ENCODE data around the gene LMNB1.
"Not testable (repeated sequence)": the region's sequence is repeated elsewhere in the genome, so short reads cannot be mapped to it uniquely, and the experiment has no call there.

The LMNB1 gene

GRCh38 chr5:126776499-126777256 lies at the start of gene LMNB1:
TSS of gene LMNB1 (plus strand) at chr5:126777136. CDS start at chr5:126777509, 373 bp downstream.
- in situ Hi-C loops (cut with MboI; ENCODE audit: low sequenced_read_pairs): no loop called here

- in situ Hi-C loops (cut with MboI; ENCODE audit: low sequenced_read_pairs): no loop called here
These were observed 44.2 kb upstream of the LMNB1 start for GRCh38 chr5:126732716-126733115.

GRCh38 chr5:126734573-126734972 lies 42.4 kb upstream of the LMNB1 start:
- in situ Hi-C loops (cut with MboI; ENCODE audit: low sequenced_read_pairs): not testable (repeated sequence)

GRCh38 chr5:126736141-126736540 lies 40.8 kb upstream of the LMNB1 start:
- in situ Hi-C loops (cut with MboI; ENCODE audit: low sequenced_read_pairs): no loop called here

DNA sequence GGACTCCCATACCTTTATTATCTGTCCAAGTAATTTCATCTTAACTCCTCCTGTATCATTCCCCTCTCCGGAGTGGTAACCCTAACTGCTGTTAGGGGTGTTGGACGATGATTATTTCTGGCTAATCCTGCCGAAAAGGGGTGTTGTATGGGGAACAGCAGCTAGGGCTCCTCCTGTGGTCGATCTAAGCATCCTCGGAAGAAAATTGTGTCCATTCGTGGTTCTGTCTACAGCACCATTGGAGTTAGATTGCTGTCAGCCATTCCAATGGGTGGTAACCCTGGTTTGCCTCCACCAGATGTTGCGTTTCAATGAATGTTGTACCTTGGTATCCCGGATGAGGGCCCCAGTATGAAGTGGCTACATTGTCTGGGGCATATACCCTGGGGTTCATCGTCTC lies 35.6 kb upstream of the LMNB1 start:
- in situ Hi-C loops (cut with MboI; ENCODE audit: low sequenced_read_pairs): no loop called here

DNA sequence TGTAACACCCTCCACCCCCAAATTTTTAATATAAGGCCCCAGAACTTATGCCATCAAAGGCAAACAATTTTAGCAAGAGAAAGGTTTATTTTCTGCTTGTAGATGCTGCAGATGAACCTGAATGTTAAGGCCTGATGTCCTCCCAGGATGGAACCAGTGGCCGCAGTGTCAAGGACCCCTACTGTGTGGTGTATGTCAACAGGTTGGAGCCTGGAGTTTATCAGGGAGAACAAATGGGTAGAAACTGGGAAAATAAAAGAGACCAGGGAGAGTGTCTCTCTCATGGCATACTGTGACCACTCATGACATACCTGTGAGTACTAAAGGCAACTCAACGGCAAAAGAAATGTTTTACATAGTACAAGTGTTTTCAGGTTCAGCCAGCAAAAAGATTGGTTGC lies 34.5 kb upstream of the LMNB1 start:
- in situ Hi-C loops (cut with MboI; ENCODE audit: low sequenced_read_pairs): no loop called here

DNA sequence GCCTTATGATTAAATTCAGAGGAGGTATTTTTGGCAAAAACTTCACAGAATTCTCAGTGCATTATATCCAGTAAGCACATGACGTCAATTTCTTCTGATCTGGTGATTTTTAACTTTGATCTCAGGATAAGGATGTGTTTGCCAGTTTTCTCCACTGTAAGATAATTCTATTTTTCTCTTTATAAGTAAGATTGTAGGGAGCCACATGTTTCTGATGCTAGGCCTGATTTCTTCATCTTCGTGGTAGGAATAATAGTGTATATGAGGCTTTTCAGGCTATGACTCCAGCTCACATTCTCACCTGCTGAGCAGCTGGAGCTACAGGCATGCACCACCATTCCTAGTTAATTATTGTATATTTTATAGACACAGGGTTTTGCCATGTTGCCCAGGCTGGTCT lies 32.1 kb upstream of the LMNB1 start:
- in situ Hi-C loops (cut with MboI; ENCODE audit: low sequenced_read_pairs): no loop called here

DNA sequence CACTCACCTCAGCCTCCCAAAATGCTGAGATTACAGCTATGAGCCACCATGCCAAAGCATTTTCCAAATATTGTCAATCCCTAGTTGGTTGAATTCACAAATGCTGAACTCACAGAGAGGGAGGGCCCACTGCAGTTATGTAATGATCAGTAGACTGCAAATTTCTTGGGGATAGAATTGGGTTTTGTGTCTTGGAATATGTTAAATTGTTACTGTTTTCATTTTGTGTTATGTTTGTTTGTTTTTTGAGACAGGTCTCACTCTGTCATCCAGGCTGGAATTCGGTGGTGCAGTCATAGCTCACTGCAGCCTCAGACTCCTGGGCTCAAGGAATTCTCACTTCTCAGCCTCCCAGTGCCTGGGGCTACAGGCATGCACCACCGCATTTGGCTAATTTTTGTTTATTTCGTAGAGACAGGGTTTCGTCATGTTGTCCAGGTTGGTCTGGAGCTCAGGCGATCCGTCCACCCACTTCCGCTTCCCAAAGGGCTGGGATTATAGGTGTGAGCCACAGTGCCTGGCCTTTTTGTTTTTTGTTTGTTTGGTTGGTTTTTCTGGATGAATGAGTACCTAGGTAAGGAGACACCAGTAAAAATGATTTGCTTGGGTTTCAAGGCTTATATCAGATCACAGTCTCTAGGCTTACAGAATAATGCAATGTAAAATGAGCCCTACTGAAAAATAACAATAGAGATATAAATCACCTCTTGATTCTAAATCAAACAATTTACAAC lies 31.5 kb upstream of the LMNB1 start:
- in situ Hi-C loops (cut with MboI; ENCODE audit: low sequenced_read_pairs): no loop called here

DNA sequence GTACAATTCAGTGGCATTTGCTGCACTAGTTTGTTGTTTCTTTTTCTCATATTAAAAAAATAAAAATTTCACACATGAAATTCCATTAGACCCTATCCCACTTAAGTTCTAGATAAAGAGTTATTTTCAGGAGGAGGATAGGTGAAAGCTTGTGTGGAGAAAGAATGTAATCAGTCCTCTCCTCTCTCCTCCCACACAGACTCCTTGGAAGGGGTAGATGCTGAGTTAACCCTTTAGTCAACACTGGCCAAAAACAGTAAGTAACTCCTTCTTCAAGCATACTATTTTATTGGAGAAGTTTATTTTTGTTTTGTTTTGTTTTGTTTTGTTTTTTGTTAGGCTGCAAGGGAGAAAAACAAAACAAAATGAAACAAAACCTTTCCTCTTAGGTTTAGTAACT lies 30.6 kb upstream of the LMNB1 start:
- in situ Hi-C loops (cut with MboI; ENCODE audit: low sequenced_read_pairs): no loop called here

DNA sequence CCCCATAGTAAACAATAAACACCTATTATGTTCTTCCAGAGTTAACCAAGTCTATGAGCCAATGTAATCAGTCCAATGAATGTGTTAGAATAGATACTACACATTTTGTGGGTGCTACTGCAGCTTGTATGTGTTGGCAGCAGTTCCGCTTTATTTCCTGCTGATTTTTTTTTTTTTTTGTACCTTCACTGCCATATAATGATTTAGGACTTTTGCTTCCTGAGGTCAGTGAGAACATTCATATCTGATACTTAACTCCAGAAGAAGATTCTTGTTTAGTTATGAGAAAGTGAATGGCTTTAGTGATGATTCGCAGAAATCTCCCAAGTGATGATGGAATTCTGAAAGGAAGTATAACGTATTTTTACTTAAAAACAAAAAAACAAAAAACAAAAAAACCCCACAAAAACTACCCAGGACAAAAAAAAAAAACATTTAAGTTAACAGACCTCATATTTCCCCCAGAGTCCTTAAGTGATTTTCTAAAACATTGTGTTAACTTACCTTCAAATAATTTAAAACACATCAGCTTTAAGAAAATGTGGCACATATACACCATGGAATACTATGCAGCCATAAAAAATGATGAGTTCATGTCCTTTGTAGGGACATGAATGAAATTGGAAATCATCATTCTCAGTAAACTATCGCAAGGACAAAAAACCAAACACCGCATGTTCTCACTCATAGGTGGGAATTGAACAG lies 24.7 kb upstream of the LMNB1 start:
- in situ Hi-C loops (cut with MboI; ENCODE audit: low sequenced_read_pairs): no loop called here

DNA sequence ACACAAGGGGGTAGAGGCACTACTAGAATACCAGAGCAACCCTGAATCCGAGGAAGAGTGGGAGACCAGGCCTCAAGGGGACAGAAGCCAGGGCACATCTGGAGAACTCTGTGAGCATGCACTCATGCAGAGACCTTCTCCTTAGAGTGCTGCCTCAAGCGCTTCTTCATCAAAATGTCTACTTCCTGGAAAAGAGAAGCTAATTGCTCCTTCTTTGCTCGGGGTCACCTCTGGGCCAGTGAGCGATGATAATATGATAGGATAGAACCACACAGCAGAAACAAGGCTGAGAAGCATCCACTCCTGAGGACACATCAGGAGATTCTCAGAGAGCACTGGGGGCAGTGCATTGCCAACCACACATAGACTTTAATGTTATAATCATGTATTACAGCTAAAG lies 23.7 kb upstream of the LMNB1 start:
- in situ Hi-C loops (cut with MboI; ENCODE audit: low sequenced_read_pairs): no loop called here

DNA sequence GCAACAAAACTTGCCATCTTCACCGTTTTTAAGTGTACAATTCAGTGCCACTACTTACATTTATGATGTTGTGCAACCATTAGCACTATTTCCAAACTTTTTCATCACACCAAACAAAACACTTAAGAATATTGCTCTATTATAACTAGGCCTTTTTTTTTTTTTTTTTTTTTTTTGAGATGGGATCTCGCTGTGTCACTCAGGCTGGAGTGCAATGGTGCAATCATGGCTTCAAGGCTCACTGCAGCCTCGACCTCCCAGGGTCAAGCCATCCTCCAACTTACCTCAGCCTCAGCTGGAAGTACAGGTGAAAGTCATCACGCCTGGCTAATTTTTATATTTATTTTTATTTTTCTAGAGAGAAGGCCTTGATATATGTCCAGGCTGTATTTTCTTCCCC lies 22.3 kb upstream of the LMNB1 start:
- in situ Hi-C loops (cut with MboI; ENCODE audit: low sequenced_read_pairs): no loop called here

- in situ Hi-C loops (cut with MboI; ENCODE audit: low sequenced_read_pairs): no loop called here
These were observed 21.3 kb upstream of the LMNB1 start for GRCh38 chr5:126755593-126755992.

GRCh38 chr5:126757713-126758357 lies 19.1 kb upstream of the LMNB1 start:
- in situ Hi-C loops (cut with MboI; ENCODE audit: low sequenced_read_pairs): no loop called here

- in situ Hi-C loops (cut with MboI; ENCODE audit: low sequenced_read_pairs): no loop called here
These were observed 13.6 kb upstream of the LMNB1 start for GRCh38 chr5:126763371-126763770.

- in situ Hi-C loops (cut with MboI; ENCODE audit: low sequenced_read_pairs): no loop called here
These were observed 7.2 kb upstream of the LMNB1 start for GRCh38 chr5:126769703-126770102.

GRCh38 chr5:126773536-126773935 lies 3.4 kb upstream of the LMNB1 start:
- in situ Hi-C loops (cut with MboI; ENCODE audit: low sequenced_read_pairs): not testable (repeated sequence)

DNA sequence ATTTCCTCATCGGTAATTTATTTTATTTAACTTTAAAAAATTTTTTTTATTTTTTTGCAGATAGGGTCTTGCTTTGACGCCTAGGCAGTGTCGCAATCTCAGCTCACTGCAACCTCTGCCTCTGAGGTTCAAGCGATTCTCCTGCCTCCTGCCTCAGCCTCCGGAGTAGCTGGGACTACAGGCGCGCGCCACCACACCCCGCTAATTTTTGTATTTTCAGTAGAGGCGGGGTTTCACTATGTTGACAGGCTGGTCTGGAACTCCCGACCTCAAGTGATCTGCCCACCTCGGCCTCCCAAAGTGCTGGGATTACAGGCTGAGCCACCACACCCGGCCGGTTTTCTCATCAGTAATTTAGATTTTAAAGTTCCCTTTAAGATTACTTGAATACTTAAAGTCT lies 2.3 kb upstream of the LMNB1 start:
- in situ Hi-C loops (cut with MboI; ENCODE audit: low sequenced_read_pairs): not testable (repeated sequence)

DNA sequence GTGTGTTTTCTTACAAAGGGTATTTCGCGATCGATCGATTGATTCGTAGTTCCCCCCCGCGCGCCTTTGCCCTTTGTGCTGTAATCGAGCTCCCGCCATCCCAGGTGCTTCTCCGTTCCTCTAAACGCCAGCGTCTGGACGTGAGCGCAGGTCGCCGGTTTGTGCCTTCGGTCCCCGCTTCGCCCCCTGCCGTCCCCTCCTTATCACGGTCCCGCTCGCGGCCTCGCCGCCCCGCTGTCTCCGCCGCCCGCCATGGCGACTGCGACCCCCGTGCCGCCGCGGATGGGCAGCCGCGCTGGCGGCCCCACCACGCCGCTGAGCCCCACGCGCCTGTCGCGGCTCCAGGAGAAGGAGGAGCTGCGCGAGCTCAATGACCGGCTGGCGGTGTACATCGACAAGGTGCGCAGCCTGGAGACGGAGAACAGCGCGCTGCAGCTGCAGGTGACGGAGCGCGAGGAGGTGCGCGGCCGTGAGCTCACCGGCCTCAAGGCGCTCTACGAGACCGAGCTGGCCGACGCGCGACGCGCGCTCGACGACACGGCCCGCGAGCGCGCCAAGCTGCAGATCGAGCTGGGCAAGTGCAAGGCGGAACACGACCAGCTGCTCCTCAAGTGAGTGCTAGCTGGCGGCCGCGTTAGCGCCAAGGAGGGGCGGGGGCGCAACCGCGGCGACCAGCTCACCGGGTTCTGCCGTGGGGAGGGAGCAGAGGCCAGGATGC lies 480 bp downstream of the LMNB1 start:
- in situ Hi-C loops (cut with MboI; ENCODE audit: low sequenced_read_pairs): no loop called here

- in situ Hi-C loops (cut with MboI; ENCODE audit: low sequenced_read_pairs): no loop called here
These were observed 1.2 kb downstream of the LMNB1 start for GRCh38 chr5:126777975-126778674.
